ENCODE results near the gene SEMA5B. TPM values are rescaled to one million over a fixed set of nuclear protein-coding genes. Genes with fewer than 3 reads are reported as not detected.
A peak's percentile ranks its signal among the peaks of the same experiment; 100 is the strongest.

Gene SEMA5B
- total RNA-seq, 2 experiments from 2014 or later: 0.22 TPM; not detected in 1

DNA sequence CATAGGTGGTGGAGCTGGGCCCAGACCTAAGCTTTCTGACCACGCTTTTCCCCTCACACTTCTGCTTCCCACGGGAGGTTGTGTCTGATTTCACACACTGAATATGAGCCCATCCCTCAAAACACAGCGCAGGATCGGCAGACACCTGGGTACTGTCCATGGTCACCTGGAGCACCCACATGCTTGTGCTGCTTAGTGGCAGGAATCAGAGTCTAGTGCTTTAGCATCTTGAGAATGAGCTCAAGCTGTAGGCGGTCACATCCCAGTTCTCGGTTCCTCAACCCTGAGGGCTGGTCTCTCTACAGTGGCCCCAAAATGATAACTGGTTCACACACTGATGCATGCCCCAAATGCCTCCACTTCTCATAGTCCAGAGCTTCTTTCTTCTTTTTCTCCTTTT, 111.0 kb downstream of the SEMA5B start:
- ChIA-PET POLR2A (no interaction called here), CTCF (no interaction called here)
- Mint-ChIP-seq H3K36me3 (ENCODE audit: low read depth) (no peaks in the 10 kb centered on the region), H3K4me3 (no peak overlapping the region), H3K27ac (no peak overlapping the region), H3K27me3 (peaks cover 41% of the 10 kb centered on the region), H3K9me3 (no peaks in the 10 kb centered on the region), H3K4me1 (ENCODE audit: low read depth) (peaks cover 12% of the 10 kb centered on the region)
- H3K27me3 ChIP-seq (ENCODE audit: control insufficient read depth in 1 of 2, insufficient read depth in 2 of 2, low read length in 2 of 2): peaks cover 12 to 14% of the 10 kb centered on the region in 2 experiments
- H3K9me3 ChIP-seq (ENCODE audit: control insufficient read depth in 1 of 2, insufficient read depth in 1 of 2, low read length in 2 of 2): no peaks in the 10 kb centered on the region
- no peak overlapping the region for H3K4me3 ChIP-seq (ENCODE audit: low read length)
- H3K27ac ChIP-seq (ENCODE audit: low read depth in 1 of 2, low read length in 2 of 2): no peak overlapping the region
- DNase-seq (no peak), ATAC-seq (ENCODE audit: poor library complexity) (no peak)
- H3K4me1 ChIP-seq (ENCODE audit: insufficient read depth, low read length): peaks cover 3% of the 10 kb centered on the region
- intact Hi-C loops (cut with DNase I, micrococcal nuclease): loop anchor here in 1 of 2 experiments (10.0 kb wide), 1 partner anchor 708 kb away; no protein-coding TSS in a partner anchor
- H3K36me3 ChIP-seq (ENCODE audit: insufficient read depth, low read length): no peaks in the 10 kb centered on the region
- TF ChIP-seq, protein P1, sequence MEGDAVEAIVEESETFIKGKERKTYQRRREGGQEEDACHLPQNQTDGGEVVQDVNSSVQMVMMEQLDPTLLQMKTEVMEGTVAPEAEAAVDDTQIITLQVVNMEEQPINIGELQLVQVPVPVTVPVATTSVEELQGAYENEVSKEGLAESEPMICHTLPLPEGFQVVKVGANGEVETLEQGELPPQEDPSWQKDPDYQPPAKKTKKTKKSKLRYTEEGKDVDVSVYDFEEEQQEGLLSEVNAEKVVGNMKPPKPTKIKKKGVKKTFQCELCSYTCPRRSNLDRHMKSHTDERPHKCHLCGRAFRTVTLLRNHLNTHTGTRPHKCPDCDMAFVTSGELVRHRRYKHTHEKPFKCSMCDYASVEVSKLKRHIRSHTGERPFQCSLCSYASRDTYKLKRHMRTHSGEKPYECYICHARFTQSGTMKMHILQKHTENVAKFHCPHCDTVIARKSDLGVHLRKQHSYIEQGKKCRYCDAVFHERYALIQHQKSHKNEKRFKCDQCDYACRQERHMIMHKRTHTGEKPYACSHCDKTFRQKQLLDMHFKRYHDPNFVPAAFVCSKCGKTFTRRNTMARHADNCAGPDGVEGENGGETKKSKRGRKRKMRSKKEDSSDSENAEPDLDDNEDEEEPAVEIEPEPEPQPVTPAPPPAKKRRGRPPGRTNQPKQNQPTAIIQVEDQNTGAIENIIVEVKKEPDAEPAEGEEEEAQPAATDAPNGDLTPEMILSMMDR (IDR thresholded peaks at IDR 0.05): no peak

DNA sequence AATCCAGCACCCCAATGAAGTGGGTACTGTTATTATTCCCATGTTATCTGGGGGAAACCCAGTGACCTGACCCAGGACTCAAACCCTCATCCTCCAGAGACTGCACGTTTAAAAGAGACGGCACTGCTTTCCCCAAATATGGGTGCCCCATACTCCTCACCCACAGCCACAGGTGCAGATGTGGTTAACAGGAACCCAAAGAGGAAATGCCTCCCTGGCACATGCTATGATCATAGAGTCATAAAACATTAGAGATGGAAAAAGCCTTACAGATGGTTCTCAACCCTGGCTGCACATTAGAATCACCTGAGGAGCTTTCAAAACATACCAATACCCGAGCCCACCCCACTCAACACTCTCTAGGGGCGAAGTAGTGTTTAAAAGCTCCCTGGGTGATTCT, 111.5 kb downstream of the SEMA5B start:
- Histone ChIP-seq H3K36me3 (ENCODE audit: insufficient read depth, low read length) (no peaks in the 10 kb centered on the region), H3K27ac (ENCODE audit: low read depth in 1 of 2, low read length in 2 of 2) (no peak overlapping the region), H3K4me1 (ENCODE audit: insufficient read depth, low read length) (peaks cover 2% of the 10 kb centered on the region), H3K9me3 (ENCODE audit: control insufficient read depth in 1 of 2, insufficient read depth in 1 of 2, low read length in 2 of 2) (no peaks in the 10 kb centered on the region), H3K4me3 (ENCODE audit: low read length) (no peak overlapping the region), H3K27me3 (ENCODE audit: control insufficient read depth in 1 of 2, insufficient read depth in 2 of 2, low read length in 2 of 2) (peaks cover 13% of the 10 kb centered on the region in 2 experiments)
- TF ChIP-seq, protein P1 (IDR thresholded peaks at IDR 0.05): no peak
- peak in 1 of 14 experiments; percentile 5 for DNase-seq
- no peak for ATAC-seq (ENCODE audit: poor library complexity)
- no peak overlapping the region for H3K4me3 Mint-ChIP-seq
- H3K9me3 Mint-ChIP-seq: no peaks in the 10 kb centered on the region
- H3K4me1 Mint-ChIP-seq (ENCODE audit: low read depth): peaks cover 12% of the 10 kb centered on the region
- intact Hi-C loops (cut with DNase I, micrococcal nuclease): loop anchor here in 1 of 2 experiments (10.0 kb wide), 1 partner anchor 709 kb away; no protein-coding TSS in a partner anchor
- peaks cover 41% of the 10 kb centered on the region for H3K27me3 Mint-ChIP-seq
- CTCF ChIA-PET: no interaction called here
- no peaks in the 10 kb centered on the region for H3K36me3 Mint-ChIP-seq (ENCODE audit: low read depth)
- POLR2A ChIA-PET: no interaction called here
- H3K27ac Mint-ChIP-seq: no peak overlapping the region

DNA sequence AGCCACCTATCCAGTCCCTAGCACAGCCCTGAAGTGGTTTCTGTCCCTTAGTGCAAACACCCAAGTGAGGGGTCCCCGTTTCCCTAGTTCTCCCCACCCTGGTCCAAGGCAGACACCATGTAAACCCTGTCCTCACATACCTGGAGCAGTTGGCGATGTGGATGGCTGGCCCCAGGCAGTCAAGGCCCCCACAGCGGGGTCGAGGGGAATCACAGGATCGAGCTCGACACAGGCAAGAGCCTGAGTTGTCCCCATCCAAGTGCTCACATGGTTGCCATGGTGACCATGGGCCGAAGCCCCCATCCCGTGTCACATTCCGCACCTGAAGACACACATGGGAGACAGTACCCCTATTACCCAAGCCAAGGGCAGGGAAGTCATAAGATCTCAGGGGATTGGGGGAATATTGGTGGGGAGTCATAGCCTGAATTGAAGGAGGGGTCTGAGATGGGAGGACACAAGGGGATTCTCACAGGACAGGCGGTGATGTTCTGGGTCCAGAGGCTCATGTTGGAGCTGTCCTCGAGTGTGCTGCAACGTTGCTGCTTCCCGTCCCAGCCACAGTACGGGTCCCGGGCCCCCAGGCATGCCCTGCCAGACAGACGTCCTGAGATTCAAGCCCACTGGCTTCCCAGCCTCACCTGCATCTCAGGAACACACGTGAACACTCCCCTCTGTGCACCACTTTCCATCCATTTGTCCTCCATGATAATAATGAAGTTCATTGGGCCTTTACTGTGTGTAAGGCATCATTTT, 112.1 kb downstream of the SEMA5B start:
- Mint-ChIP-seq H3K9me3 (no peaks in the 10 kb centered on the region), H3K27ac (no peak overlapping the region), H3K4me1 (ENCODE audit: low read depth) (peaks cover 12% of the 10 kb centered on the region), H3K4me3 (no peak overlapping the region), H3K36me3 (ENCODE audit: low read depth) (no peaks in the 10 kb centered on the region), H3K27me3 (peaks cover 40% of the 10 kb centered on the region)
- intact Hi-C loops (cut with DNase I, micrococcal nuclease): loop anchor here in 1 of 2 experiments (10.0 kb wide), 1 partner anchor 709 kb away; no protein-coding TSS in a partner anchor
- ATAC-seq (ENCODE audit: poor library complexity): no peak
- Histone ChIP-seq H3K27me3 (ENCODE audit: control insufficient read depth in 1 of 2, insufficient read depth in 2 of 2, low read length in 2 of 2) (peaks cover 8 to 13% of the 10 kb centered on the region in 2 experiments), H3K36me3 (ENCODE audit: insufficient read depth, low read length) (no peaks in the 10 kb centered on the region), H3K27ac (ENCODE audit: low read depth in 1 of 2, low read length in 2 of 2) (no peak overlapping the region), H3K9me3 (ENCODE audit: control insufficient read depth in 1 of 2, insufficient read depth in 1 of 2, low read length in 2 of 2) (no peaks in the 10 kb centered on the region), H3K4me1 (ENCODE audit: insufficient read depth, low read length) (peaks cover 2% of the 10 kb centered on the region), H3K4me3 (ENCODE audit: low read length) (no peak overlapping the region)
- ChIA-PET POLR2A (no interaction called here), CTCF (no interaction called here)
- no peak for DNase-seq
- TF ChIP-seq, protein P1 (IDR thresholded peaks at IDR 0.05): no peak
